ENCODE data around the gene RHOA.

DNA sequence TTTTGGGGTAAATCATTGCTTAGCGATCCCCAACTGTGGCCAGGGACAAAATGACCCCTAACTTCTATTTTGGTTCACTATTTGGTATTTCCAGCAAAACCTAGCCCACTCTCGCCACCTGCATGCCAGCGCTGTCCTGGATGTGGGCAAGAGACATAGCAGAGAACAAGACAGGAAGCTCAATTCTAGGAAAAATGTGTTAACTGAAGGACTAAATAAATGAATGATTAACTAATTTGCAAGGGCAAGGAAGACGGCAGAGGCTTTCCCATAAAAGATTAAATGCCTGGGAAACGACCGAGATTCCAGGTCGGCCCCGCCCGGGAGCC, 16.9 kb upstream of the RHOA start:
- TF ChIP-seq CEBPB (IDR thresholded peaks at IDR 0.05), result no peak
- no peak for TF ChIP-seq NFIC (IDR thresholded peaks at IDR 0.05)
- TF ChIP-seq TCF12 (IDR thresholded peaks at IDR 0.05; ENCODE audit: low read depth), result no peak
- TF ChIP-seq FOXM1 (IDR thresholded peaks at IDR 0.05; ENCODE audit: borderline replicate concordance, low read depth), result no peak
- TF ChIP-seq, protein P1, sequence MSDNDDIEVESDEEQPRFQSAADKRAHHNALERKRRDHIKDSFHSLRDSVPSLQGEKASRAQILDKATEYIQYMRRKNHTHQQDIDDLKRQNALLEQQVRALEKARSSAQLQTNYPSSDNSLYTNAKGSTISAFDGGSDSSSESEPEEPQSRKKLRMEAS (IDR thresholded peaks at IDR 0.05), result no peak
- TF ChIP-seq RAD21 (IDR thresholded peaks at IDR 0.05; ENCODE audit: low read depth), result no peak
- TF ChIP-seq ZBTB7A (IDR thresholded peaks at IDR 0.05; ENCODE audit: low read depth), result no peak
- no peak for TF ChIP-seq EP300 (IDR thresholded peaks at IDR 0.05; ENCODE audit: borderline replicate concordance)
- TF ChIP-seq, protein P2, sequence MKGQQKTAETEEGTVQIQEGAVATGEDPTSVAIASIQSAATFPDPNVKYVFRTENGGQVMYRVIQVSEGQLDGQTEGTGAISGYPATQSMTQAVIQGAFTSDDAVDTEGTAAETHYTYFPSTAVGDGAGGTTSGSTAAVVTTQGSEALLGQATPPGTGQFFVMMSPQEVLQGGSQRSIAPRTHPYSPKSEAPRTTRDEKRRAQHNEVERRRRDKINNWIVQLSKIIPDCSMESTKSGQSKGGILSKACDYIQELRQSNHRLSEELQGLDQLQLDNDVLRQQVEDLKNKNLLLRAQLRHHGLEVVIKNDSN (IDR thresholded peaks at IDR 0.05), result no peak
- no peak for TF ChIP-seq EGR1 (IDR thresholded peaks at IDR 0.05)
- TF ChIP-seq CREB1 (IDR thresholded peaks at IDR 0.05; ENCODE audit: low read depth), result no peak
- TF ChIP-seq YY1 (IDR thresholded peaks at IDR 0.05; ENCODE audit: low read depth), result no peak
- no peak for TF ChIP-seq TEAD4 (IDR thresholded peaks at IDR 0.05)
- TF ChIP-seq TAF1 (IDR thresholded peaks at IDR 0.05; ENCODE audit: low read depth), result no peak
